K562 (cell line): Measurements from ENCODE around the gene DGKA. TPM values are rescaled to one million over a fixed set of nuclear protein-coding genes. Genes with fewer than 3 reads are reported as not detected.

ENCODE experiments used
- BRD9 ChIP-seq: fragments of 450-650 bp; IDR thresholded peaks from 2 replicates; pipeline ENCODE4 v1.6.1; 2018; ENCODE audit warnings: low read depth; ENCODE audit not compliant: partially characterized antibody
- EHMT2 ChIP-seq: fragments of 450-650 bp; IDR thresholded peaks from 2 replicates; pipeline ENCODE4 v1.6.1; 2018; ENCODE audit warnings: antibody characterized with exemption
- ELF1 ChIP-seq: fragments of 200-800 bp; sonication (Bioruptor generic); IDR thresholded peaks from 2 replicates; pipeline ENCODE4 v1.6.1; 2016; ENCODE audit warnings: missing genetic modification characterization, missing compliant biosample characterization
- HMGXB4 ChIP-seq: sonication (generic); formaldehyde crosslinking; IDR thresholded peaks from 2 replicates; pipeline ENCODE4 v1.8.1; 2023; ENCODE audit warnings: mild to moderate bottlenecking, missing genetic modification reagents
- KDM1A ChIP-seq, 2 experiments: fragments of 450-650 bp; IDR thresholded peaks; 2 replicates each; pipeline ENCODE4 v1.6.1; 2016; ENCODE audit warnings: mild to moderate bottlenecking in 2 of 2
- MECOM ChIP-seq: fragments of 250-450 bp; sonication (Bioruptor Pico); IDR thresholded peaks from 2 replicates; pipeline ENCODE4 v1.8.0; 2022; ENCODE audit warnings: inconsistent platforms
- NCOA1 ChIP-seq: fragments of 450-650 bp; IDR thresholded peaks from 2 replicates; pipeline ENCODE4 v1.6.1; 2016; ENCODE audit warnings: low read depth
- ZNF282 ChIP-seq: sonication (generic); formaldehyde crosslinking; IDR thresholded peaks from 2 replicates; pipeline ENCODE4 v1.8.1; 2023; ENCODE audit warnings: missing genetic modification reagents
- polyA plus RNA-seq, 8 experiments: library from polyadenylated mRNA; depleted of rRNA in 4 of 8; stranded (reverse) in 5 of 8; unstranded in 3 of 8; fragments of >200 nt; fragmentation: Nextera tagmentation in 2 of 8; fragmentation: Illumina TruSeq in 1 of 8; extraction: Ambion mirVana in 2 of 8; extraction: Trizol in 1 of 8; gene quantifications; 2 replicates each; pipeline versions ENCODE4 v1.2.1 to v1.2.3, GENCODE V29; 2011 to 2014; ENCODE audit warnings: inconsistent platforms in 1 of 8, missing spikeins in 1 of 8
- total RNA-seq, 7 experiments: library from RNA; depleted of rRNA in 6 of 7; stranded (reverse); fragments of >200 nt in 6 of 7; fragmentation: Illumina TruSeq in 2 of 7; extraction: Trizol in 2 of 7; gene quantifications; 2 replicates each; pipeline versions ENCODE4 v1.2.1 to v1.2.3, GENCODE V29; 2011 to 2021; ENCODE audit warnings: low replicate concordance in 1 of 7
- TF ChIP-seq, protein P1 (sequence below): fragments of 450-650 bp; IDR thresholded peaks from 2 replicates; pipeline ENCODE4 v1.6.1; 2016; ENCODE audit warnings: mild to moderate bottlenecking, moderate library complexity
- TF ChIP-seq, protein P2 (sequence below): fragments of 200-800 bp; sonication (Bioruptor generic); IDR thresholded peaks from 2 replicates; pipeline ENCODE4 v1.6.1; 2016; ENCODE audit warnings: missing genetic modification characterization, missing compliant biosample characterization

DGKA gene
- total and polyA plus RNA-seq, 9 of the 15 experiments (the other 6 are each of a cell fraction or from before 2014, with no cell fraction given) = 3.4 to 12.4 (median 6.2) TPM

DNA sequence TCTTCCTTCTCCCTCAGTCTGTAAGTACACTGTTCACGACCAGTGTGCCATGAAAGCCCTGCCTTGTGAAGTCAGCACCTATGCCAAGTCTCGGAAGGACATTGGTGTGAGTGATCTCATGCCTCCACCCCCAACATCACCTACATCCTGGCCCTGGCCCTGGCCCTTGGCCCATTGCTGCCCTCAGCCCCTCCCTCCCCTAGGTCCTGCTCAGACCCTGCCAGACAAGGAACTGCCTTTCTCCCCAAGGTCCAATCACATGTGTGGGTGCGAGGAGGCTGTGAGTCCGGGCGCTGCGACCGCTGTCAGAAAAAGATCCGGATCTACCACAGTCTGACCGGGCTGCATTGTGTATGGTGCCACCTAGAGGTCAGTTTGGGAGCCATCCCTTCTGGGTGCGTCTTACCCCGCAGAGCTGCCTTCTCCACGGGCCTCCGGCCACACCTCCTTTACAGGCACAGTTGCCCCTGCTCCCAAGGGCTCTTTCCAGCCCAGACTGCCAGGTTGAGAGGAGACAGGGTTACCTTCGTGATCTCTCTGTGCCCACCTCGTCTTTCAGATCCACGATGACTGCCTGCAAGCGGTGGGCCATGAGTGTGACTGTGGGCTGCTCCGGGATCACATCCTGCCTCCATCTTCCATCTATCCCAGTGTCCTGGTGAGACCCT, 9.2 kb downstream of the DGKA start (continued):
- TF ChIP-seq, protein P1, sequence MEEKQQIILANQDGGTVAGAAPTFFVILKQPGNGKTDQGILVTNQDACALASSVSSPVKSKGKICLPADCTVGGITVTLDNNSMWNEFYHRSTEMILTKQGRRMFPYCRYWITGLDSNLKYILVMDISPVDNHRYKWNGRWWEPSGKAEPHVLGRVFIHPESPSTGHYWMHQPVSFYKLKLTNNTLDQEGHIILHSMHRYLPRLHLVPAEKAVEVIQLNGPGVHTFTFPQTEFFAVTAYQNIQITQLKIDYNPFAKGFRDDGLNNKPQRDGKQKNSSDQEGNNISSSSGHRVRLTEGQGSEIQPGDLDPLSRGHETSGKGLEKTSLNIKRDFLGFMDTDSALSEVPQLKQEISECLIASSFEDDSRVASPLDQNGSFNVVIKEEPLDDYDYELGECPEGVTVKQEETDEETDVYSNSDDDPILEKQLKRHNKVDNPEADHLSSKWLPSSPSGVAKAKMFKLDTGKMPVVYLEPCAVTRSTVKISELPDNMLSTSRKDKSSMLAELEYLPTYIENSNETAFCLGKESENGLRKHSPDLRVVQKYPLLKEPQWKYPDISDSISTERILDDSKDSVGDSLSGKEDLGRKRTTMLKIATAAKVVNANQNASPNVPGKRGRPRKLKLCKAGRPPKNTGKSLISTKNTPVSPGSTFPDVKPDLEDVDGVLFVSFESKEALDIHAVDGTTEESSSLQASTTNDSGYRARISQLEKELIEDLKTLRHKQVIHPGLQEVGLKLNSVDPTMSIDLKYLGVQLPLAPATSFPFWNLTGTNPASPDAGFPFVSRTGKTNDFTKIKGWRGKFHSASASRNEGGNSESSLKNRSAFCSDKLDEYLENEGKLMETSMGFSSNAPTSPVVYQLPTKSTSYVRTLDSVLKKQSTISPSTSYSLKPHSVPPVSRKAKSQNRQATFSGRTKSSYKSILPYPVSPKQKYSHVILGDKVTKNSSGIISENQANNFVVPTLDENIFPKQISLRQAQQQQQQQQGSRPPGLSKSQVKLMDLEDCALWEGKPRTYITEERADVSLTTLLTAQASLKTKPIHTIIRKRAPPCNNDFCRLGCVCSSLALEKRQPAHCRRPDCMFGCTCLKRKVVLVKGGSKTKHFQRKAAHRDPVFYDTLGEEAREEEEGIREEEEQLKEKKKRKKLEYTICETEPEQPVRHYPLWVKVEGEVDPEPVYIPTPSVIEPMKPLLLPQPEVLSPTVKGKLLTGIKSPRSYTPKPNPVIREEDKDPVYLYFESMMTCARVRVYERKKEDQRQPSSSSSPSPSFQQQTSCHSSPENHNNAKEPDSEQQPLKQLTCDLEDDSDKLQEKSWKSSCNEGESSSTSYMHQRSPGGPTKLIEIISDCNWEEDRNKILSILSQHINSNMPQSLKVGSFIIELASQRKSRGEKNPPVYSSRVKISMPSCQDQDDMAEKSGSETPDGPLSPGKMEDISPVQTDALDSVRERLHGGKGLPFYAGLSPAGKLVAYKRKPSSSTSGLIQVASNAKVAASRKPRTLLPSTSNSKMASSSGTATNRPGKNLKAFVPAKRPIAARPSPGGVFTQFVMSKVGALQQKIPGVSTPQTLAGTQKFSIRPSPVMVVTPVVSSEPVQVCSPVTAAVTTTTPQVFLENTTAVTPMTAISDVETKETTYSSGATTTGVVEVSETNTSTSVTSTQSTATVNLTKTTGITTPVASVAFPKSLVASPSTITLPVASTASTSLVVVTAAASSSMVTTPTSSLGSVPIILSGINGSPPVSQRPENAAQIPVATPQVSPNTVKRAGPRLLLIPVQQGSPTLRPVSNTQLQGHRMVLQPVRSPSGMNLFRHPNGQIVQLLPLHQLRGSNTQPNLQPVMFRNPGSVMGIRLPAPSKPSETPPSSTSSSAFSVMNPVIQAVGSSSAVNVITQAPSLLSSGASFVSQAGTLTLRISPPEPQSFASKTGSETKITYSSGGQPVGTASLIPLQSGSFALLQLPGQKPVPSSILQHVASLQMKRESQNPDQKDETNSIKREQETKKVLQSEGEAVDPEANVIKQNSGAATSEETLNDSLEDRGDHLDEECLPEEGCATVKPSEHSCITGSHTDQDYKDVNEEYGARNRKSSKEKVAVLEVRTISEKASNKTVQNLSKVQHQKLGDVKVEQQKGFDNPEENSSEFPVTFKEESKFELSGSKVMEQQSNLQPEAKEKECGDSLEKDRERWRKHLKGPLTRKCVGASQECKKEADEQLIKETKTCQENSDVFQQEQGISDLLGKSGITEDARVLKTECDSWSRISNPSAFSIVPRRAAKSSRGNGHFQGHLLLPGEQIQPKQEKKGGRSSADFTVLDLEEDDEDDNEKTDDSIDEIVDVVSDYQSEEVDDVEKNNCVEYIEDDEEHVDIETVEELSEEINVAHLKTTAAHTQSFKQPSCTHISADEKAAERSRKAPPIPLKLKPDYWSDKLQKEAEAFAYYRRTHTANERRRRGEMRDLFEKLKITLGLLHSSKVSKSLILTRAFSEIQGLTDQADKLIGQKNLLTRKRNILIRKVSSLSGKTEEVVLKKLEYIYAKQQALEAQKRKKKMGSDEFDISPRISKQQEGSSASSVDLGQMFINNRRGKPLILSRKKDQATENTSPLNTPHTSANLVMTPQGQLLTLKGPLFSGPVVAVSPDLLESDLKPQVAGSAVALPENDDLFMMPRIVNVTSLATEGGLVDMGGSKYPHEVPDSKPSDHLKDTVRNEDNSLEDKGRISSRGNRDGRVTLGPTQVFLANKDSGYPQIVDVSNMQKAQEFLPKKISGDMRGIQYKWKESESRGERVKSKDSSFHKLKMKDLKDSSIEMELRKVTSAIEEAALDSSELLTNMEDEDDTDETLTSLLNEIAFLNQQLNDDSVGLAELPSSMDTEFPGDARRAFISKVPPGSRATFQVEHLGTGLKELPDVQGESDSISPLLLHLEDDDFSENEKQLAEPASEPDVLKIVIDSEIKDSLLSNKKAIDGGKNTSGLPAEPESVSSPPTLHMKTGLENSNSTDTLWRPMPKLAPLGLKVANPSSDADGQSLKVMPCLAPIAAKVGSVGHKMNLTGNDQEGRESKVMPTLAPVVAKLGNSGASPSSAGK = no peak
- TF ChIP-seq NCOA1 (no peak), BRD9 (no peak), ZNF282 (CRISPR knock-in tag) (0 out of 2 replicates have a peak, but pooled peaks have one; percentile 30), KDM1A (IDR thresholded peaks at IDR 0.05) (no peak), EHMT2 (no peak), HMGXB4 (no peak), ELF1 (tag) (no peak), MECOM (CRISPR knock-in tag) (no peak)
- TF ChIP-seq, protein P2, sequence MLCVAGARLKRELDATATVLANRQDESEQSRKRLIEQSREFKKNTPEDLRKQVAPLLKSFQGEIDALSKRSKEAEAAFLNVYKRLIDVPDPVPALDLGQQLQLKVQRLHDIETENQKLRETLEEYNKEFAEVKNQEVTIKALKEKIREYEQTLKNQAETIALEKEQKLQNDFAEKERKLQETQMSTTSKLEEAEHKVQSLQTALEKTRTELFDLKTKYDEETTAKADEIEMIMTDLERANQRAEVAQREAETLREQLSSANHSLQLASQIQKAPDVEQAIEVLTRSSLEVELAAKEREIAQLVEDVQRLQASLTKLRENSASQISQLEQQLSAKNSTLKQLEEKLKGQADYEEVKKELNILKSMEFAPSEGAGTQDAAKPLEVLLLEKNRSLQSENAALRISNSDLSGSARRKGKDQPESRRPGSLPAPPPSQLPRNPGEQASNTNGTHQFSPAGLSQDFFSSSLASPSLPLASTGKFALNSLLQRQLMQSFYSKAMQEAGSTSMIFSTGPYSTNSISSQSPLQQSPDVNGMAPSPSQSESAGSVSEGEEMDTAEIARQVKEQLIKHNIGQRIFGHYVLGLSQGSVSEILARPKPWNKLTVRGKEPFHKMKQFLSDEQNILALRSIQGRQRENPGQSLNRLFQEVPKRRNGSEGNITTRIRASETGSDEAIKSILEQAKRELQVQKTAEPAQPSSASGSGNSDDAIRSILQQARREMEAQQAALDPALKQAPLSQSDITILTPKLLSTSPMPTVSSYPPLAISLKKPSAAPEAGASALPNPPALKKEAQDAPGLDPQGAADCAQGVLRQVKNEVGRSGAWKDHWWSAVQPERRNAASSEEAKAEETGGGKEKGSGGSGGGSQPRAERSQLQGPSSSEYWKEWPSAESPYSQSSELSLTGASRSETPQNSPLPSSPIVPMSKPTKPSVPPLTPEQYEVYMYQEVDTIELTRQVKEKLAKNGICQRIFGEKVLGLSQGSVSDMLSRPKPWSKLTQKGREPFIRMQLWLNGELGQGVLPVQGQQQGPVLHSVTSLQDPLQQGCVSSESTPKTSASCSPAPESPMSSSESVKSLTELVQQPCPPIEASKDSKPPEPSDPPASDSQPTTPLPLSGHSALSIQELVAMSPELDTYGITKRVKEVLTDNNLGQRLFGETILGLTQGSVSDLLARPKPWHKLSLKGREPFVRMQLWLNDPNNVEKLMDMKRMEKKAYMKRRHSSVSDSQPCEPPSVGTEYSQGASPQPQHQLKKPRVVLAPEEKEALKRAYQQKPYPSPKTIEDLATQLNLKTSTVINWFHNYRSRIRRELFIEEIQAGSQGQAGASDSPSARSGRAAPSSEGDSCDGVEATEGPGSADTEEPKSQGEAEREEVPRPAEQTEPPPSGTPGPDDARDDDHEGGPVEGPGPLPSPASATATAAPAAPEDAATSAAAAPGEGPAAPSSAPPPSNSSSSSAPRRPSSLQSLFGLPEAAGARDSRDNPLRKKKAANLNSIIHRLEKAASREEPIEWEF (CRISPR knock-in tag) = no peak
